NCI-H524 (cell line): ENCODE measurements around the gene SIPA1.
"Not testable (repeated sequence)": the region's sequence is repeated elsewhere in the genome, so short reads cannot be mapped to it uniquely, and the experiment has no call there.

Source experiments
- DNase-seq, 2 experiments: peaks; one replicate each; lab custom pipeline; 2025; lab: John Stamatoyannopoulos, UW

SIPA1 gene

GRCh38 chr11:65624931-65625627 is 12.8 kb upstream of the SIPA1 start:
- no peak for DNase-seq

- DNase-seq, result peak in 1 of 2 experiments; percentile 45
Observed at GRCh38 chr11:65625628-65626342, 12.1 kb upstream of the SIPA1 start.

GRCh38 chr11:65627202-65627601 is 10.7 kb upstream of the SIPA1 start:
- DNase-seq, result no peak

GRCh38 chr11:65629579-65629978 is 8.3 kb upstream of the SIPA1 start:
- no peak for DNase-seq

GRCh38 chr11:65630215-65630614 is 7.7 kb upstream of the SIPA1 start:
- no peak for DNase-seq

- DNase-seq, result no peak
Observed at GRCh38 chr11:65633390-65634108, 4.4 kb upstream of the SIPA1 start.

- DNase-seq, result no peak
Observed at GRCh38 chr11:65634109-65634436, 3.8 kb upstream of the SIPA1 start.

- no peak for DNase-seq
Observed at GRCh38 chr11:65634440-65634839, 3.5 kb upstream of the SIPA1 start.

GRCh38 chr11:65634905-65635731 is 2.8 kb upstream of the SIPA1 start:
- no peak for DNase-seq

- no peak for DNase-seq
Observed at GRCh38 chr11:65636108-65637031, 1.5 kb upstream of the SIPA1 start.

- DNase-seq, result no peak
Observed at GRCh38 chr11:65637032-65637557, 806 bp upstream of the SIPA1 start.

GRCh38 chr11:65639228-65639597 is 1.3 kb downstream of the SIPA1 start:
- not testable (repeated sequence) for DNase-seq

- DNase-seq, result no peak
Observed at GRCh38 chr11:65639623-65640482, 2.0 kb downstream of the SIPA1 start.

GRCh38 chr11:65640483-65641296 is 2.8 kb downstream of the SIPA1 start:
- no peak for DNase-seq

- no peak for DNase-seq
Observed at GRCh38 chr11:65641297-65642013, 3.6 kb downstream of the SIPA1 start.

- no peak for DNase-seq
Observed at GRCh38 chr11:65642014-65642671, 4.2 kb downstream of the SIPA1 start.

GRCh38 chr11:65643971-65644370 is 6.1 kb downstream of the SIPA1 start:
- no peak for DNase-seq

GRCh38 chr11:65644837-65645236 is 6.9 kb downstream of the SIPA1 start:
- no peak for DNase-seq
